Measurements from ENCODE around the gene COPE. TPM values are rescaled to one million over a fixed set of nuclear protein-coding genes. Genes with fewer than 3 reads are reported as not detected.
A peak's percentile ranks its signal among the peaks of the same experiment; 100 is the strongest.

COPE gene
- total and polyA plus RNA-seq, 9 donors: 76.8 to 115 (median 95.5) TPM

GRCh38 chr19:18852648-18853047 is 66.5 kb downstream of the COPE start:
- no peak overlapping the region for H3K4me3 ChIP-seq (ENCODE audit: low read length)

DNA sequence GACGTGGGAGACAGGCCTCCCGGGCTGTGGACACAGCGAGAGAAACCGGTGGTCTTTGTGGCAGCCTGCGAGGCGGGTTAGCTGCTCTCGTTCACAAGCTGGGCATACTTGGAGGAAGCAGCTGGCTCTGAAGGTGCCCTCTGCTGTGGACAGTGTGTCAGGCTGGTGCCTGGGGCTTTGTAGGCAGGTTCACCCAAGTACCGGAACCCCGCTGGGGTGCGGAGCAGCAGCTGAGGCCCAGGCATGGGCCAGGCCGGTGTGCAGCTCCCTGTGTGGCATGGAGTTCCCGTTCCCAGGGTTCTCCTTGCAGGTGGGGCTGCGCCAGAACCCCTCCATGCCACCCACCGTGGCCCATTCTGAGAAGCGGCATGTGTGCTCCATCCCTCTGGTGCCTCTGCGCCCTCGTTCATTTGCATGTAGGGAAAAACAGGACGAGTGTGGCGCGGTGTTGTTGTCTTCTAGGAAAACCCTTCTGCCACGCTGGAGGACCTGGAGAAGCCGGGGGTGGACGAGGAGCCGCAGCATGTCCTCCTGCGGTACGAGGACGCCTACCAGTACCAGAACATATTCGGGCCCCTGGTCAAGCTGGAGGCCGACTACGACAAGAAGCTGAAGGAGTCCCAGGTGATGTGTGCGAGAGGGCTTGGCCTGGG is 67.4 kb downstream of the COPE start:
- H3K36me3 ChIP-seq (ENCODE audit: control insufficient read depth, insufficient read depth, low read length): peaks cover 80% of the 10 kb centered on the region
- WGBS (ENCODE audit: insufficient coverage): 95% methylated on average over 31 of the region's 31 CpGs
- no peak for DNase-seq
- no peaks in the 10 kb centered on the region for H3K27me3 ChIP-seq (ENCODE audit: control insufficient read depth, insufficient read depth, low read length)
- no peak overlapping the region for H3K4me3 ChIP-seq (ENCODE audit: low read length)
- no peak overlapping the region for H3K27ac ChIP-seq (ENCODE audit: low read length)
- H3K4me1 ChIP-seq (ENCODE audit: control insufficient read depth, insufficient read depth, low read length): peaks cover 69% of the 10 kb centered on the region
- H3K9me3 ChIP-seq (replicated peaks; ENCODE audit: control insufficient read depth, low read depth, low read length): no peaks in the 10 kb centered on the region

More at GRCh38 chr19:18852648-18853047, 66.5 kb downstream of the COPE start:
- Histone ChIP-seq H3K9me3 (replicated peaks; ENCODE audit: control insufficient read depth, low read depth, low read length) (no peaks in the 10 kb centered on the region), H3K27ac (ENCODE audit: low read length) (peak overlapping the region; percentile 67), H3K36me3 (ENCODE audit: control insufficient read depth, insufficient read depth, low read length) (peaks cover 85% of the 10 kb centered on the region), H3K27me3 (ENCODE audit: control insufficient read depth, insufficient read depth, low read length) (no peaks in the 10 kb centered on the region), H3K4me1 (ENCODE audit: control insufficient read depth, insufficient read depth, low read length) (peaks cover 67% of the 10 kb centered on the region)
- WGBS (ENCODE audit: insufficient coverage): 78% methylated on average over 9 of the region's 12 CpGs
- no peak for DNase-seq

DNA sequence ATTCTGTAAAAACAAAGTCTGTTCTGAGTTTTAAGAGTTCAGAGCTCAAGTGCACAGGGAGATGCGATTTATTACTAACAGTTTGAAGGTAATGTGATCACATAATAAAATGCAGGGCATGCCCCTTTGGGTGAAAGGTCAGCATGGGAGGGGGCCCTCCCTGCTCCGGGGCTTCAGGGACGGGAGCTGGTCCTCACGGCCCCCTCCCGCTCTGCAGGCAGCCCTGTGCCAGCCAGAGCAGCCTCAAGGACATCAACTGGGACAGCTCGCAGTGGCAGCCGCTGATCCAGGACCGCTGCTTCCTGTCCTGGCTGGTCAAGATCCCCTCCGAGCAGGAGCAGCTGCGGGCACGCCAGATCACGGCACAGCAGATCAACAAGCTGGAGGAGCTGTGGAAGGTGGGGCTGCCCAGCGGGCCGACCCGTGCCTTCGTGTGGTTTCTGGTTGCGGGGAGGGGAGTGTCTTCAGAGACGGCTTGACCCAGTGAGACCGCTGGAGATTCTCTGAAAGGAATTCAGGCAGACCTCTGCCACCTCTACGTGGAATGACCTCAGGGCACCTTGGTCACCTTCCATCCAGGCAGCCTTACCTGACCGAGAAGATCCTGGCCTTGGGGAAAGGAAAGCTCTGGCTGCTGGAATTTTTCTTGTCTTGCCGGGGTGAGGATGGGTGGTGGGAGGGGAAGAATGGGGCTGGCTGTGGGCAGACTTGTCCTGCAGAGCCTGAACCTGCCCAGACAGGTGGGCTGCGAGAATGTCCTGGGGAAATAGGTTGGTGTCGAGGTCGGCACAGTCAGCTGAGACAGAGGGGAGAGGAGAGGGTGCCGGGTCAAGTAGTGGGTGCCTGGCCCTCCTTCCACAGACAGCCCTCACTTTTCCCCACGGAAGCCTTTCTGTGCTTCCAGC is 68.5 kb downstream of the COPE start:
- WGBS (ENCODE audit: insufficient coverage): 64% methylated on average over 16 of the region's 27 CpGs
- no peaks in the 10 kb centered on the region for H3K9me3 ChIP-seq (replicated peaks; ENCODE audit: control insufficient read depth, low read depth, low read length)
- H3K4me1 ChIP-seq (ENCODE audit: control insufficient read depth, insufficient read depth, low read length): peaks cover 63% of the 10 kb centered on the region
- H3K27me3 ChIP-seq (ENCODE audit: control insufficient read depth, insufficient read depth, low read length): no peaks in the 10 kb centered on the region
- no peak for DNase-seq
- no peak overlapping the region for H3K4me3 ChIP-seq (ENCODE audit: low read length)
- peaks cover 75% of the 10 kb centered on the region for H3K36me3 ChIP-seq (ENCODE audit: control insufficient read depth, insufficient read depth, low read length)
- H3K27ac ChIP-seq (ENCODE audit: low read length): peak overlapping the region; percentile 86

DNA sequence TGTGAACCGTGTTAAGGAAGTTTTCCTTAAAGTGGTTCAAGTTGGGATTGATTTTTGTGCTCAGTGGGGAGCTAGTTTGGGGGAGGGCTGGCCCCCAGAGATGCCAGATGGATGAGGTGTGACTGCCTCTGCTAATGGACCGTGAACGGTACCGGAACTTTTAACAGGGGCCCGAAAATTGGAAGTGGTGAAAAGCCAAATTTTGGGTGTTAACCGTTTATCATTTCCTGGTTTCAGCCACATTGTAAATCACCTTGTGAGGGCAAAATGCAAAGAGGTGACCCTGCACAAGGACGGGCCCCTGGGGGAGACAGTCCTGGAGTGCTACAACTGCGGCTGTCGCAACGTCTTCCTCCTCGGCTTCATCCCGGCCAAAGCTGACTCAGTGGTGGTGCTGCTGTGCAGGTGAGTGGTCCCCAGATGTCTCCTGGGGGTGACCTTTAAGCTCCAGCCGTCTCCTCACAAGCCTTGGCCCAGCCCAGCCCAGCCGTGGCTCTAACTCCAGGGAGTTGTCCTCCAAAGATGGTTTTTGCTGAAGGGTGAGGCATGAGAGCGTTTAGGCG is 69.3 kb downstream of the COPE start:
- 41% methylated on average over 15 of the region's 16 CpGs for WGBS (ENCODE audit: insufficient coverage)
- peaks cover 63% of the 10 kb centered on the region for H3K4me1 ChIP-seq (ENCODE audit: control insufficient read depth, insufficient read depth, low read length)

More for the DNA sequence above, 69.3 kb downstream of the COPE start:
- Histone ChIP-seq H3K27me3 (ENCODE audit: control insufficient read depth, insufficient read depth, low read length) (no peaks in the 10 kb centered on the region), H3K27ac (ENCODE audit: low read length) (peak overlapping the region; percentile 86), H3K9me3 (replicated peaks; ENCODE audit: control insufficient read depth, low read depth, low read length) (no peaks in the 10 kb centered on the region), H3K36me3 (ENCODE audit: control insufficient read depth, insufficient read depth, low read length) (peaks cover 71% of the 10 kb centered on the region), H3K4me3 (ENCODE audit: low read length) (no peak overlapping the region)
- no peak for DNase-seq

Other genes with a start within 250 kb of the COPE start
- gene CRTC1, start 235.7 kb downstream of the COPE start, total RNA-seq: 4.3 TPM
- gene CRTC1, start 235.7 kb downstream of the COPE start, polyA plus RNA-seq (ENCODE audit: insufficient read depth in 1 of 8, insufficient read length in 8 of 8, low replicate concordance in 1 of 8): 10 to 100 TPM; 11.5 to 18.7 (median 15.0) TPM
- gene COMP, start 128.1 kb downstream of the COPE start, total RNA-seq: 13.8 TPM
- 10 to 100 TPM in 3 of 8 donors, 1 to 10 TPM in 4, under 1 TPM in 1; 0.88 to 96.3 (median 8.3) TPM for gene COMP, start 128.1 kb downstream of the COPE start, polyA plus RNA-seq (ENCODE audit: insufficient read depth in 1 of 8, insufficient read length in 8 of 8, low replicate concordance in 1 of 8)
- 31.5 TPM for gene UPF1, start 87.4 kb downstream of the COPE start, total RNA-seq
- gene UPF1, start 87.4 kb downstream of the COPE start, polyA plus RNA-seq (ENCODE audit: insufficient read depth in 1 of 8, insufficient read length in 8 of 8, low replicate concordance in 1 of 8): 10 to 100 TPM; 29.8 to 44.3 (median 41.6) TPM
- gene CERS1, start 23.2 kb downstream of the COPE start, total RNA-seq: 15.3 TPM
- gene CERS1, start 23.2 kb downstream of the COPE start, polyA plus RNA-seq (ENCODE audit: insufficient read depth in 1 of 8, insufficient read length in 8 of 8, low replicate concordance in 1 of 8): 10 to 100 TPM; 23.7 to 41.2 (median 35.0) TPM
- gene DDX49, start 328 bp upstream of the COPE start, total RNA-seq: 41.3 TPM
- 10 to 100 TPM; 37.6 to 51.5 (median 41.8) TPM for gene DDX49, start 328 bp upstream of the COPE start, polyA plus RNA-seq (ENCODE audit: insufficient read depth in 1 of 8, insufficient read length in 8 of 8, low replicate concordance in 1 of 8)
- 66.5 TPM for gene HOMER3, start 21.8 kb upstream of the COPE start, total RNA-seq
- 10 to 100 TPM; 63.6 to 80.8 (median 75.6) TPM for gene HOMER3, start 21.8 kb upstream of the COPE start, polyA plus RNA-seq (ENCODE audit: insufficient read depth in 1 of 8, insufficient read length in 8 of 8, low replicate concordance in 1 of 8)
- 47.3 TPM for gene SUGP2, start 114.1 kb upstream of the COPE start, total RNA-seq
- gene SUGP2, start 114.1 kb upstream of the COPE start, polyA plus RNA-seq (ENCODE audit: insufficient read depth in 1 of 8, insufficient read length in 8 of 8, low replicate concordance in 1 of 8): 10 to 100 TPM; 47.5 to 82.0 (median 60.4) TPM
- 20.9 TPM for gene ARMC6, start 114.2 kb upstream of the COPE start, total RNA-seq
- gene ARMC6, start 114.2 kb upstream of the COPE start, polyA plus RNA-seq (ENCODE audit: insufficient read depth in 1 of 8, insufficient read length in 8 of 8, low replicate concordance in 1 of 8): 10 to 100 TPM; 25.2 to 31.9 (median 30.0) TPM
- 5.9 TPM for gene SLC25A42, start 144.6 kb upstream of the COPE start, total RNA-seq
- gene SLC25A42, start 144.6 kb upstream of the COPE start, polyA plus RNA-seq (ENCODE audit: insufficient read depth in 1 of 8, insufficient read length in 8 of 8, low replicate concordance in 1 of 8): 10 to 100 TPM in 4 of 8 donors, 1 to 10 TPM in 4; 8.7 to 12.2 (median 9.9) TPM
- 18.5 TPM for gene TMEM161A, start 219.1 kb upstream of the COPE start, total RNA-seq
- 10 to 100 TPM; 18.5 to 36.4 (median 24.5) TPM for gene TMEM161A, start 219.1 kb upstream of the COPE start, polyA plus RNA-seq (ENCODE audit: insufficient read depth in 1 of 8, insufficient read length in 8 of 8, low replicate concordance in 1 of 8)

All from muscle of leg (tissue), 11 donors.